K562 (cell line): ENCODE data around the gene SPHKAP. TPM values are rescaled to one million over a fixed set of nuclear protein-coding genes. Genes with fewer than 3 reads are reported as not detected.

Experiments
- ATAC-seq: fragments of 200-7000 bp; cut with Tn5 transposase; 3 replicates; pipeline ENCODE4 v1.9.1; 2020; ENCODE audit warnings: moderate library complexity
- BruUV-seq: library from RNA; stranded (reverse); fragments of 400-500 nt; replicated peaks from 2 replicates; lab custom pipeline; 2021; lab: Mats Ljungman, UMichigan
- CTCF ChIA-PET: fragments of 300-600 bp; formaldehyde crosslinking; extraction: SDS; loops from one replicate; lab custom pipeline; 2021; ENCODE audit warnings: low intra/inter-chr PET ratio; lab: Yijun Ruan, JAX
- POLR2A ChIA-PET: fragments of 300-600, 350-650 bp; sonication (Branson Sonifier 250); formaldehyde crosslinking; extraction: SDS; loops from one replicate; lab custom pipeline; 2021; ENCODE audit warnings: antibody characterized with exemption, inconsistent platforms; lab: Yijun Ruan, JAX
- DNase-seq, 4 experiments: peaks; one replicate each; pipeline versions ENCODE4 v3.0.0 to v3.0.0-alpha.2; 2011 to 2018; ENCODE audit warnings: low spot score in 3 of 4, mixed read lengths in 3 of 4; ENCODE audit errors: extremely low read depth in 1 of 4
- FAIRE-seq: peaks from 2 replicates; lab custom pipeline; 2011; peaks lifted over from hg19 to GRCh38; lab: Jason Lieb, UNC
- H2AFZ ChIP-seq: 2 replicates; pipeline ENCODE4 v1.6.0; 2011; ENCODE audit warnings: low read depth, low read length, control low read depth, inconsistent platforms
- H3K27ac ChIP-seq: fragments of 200-600 bp; 3 replicates; pipeline ENCODE4 v1.8.0; 2011; ENCODE audit warnings: low read depth, mild to moderate bottlenecking, control low read depth, inconsistent platforms, low read length, moderate library complexity, mixed read lengths; ENCODE audit errors: extremely low read depth
- H3K27me3 ChIP-seq, 2 experiments: fragments of 300-600 bp in 1 of 2; 2 replicates in 1 of 2; 3 replicates in 1 of 2; pipeline versions ENCODE4 v1.6.0 to v1.8.0; 2011; ENCODE audit warnings: inconsistent platforms in 2 of 2, low read length in 2 of 2, mild to moderate bottlenecking in 1 of 2, mixed read lengths in 1 of 2, moderate library complexity in 1 of 2; ENCODE audit not compliant: control insufficient read depth in 2 of 2, insufficient read depth in 2 of 2
- H3K36me3 ChIP-seq: fragments of 300-600 bp; 3 replicates; pipeline ENCODE4 v1.8.0; 2011; ENCODE audit warnings: mild to moderate bottlenecking, low read length, inconsistent platforms; ENCODE audit not compliant: control insufficient read depth, insufficient read depth
- H3K4me1 ChIP-seq, 2 experiments: fragments of 200-600 bp in 1 of 2; replicated peaks in 1 of 2; 2 replicates in 1 of 2; 3 replicates in 1 of 2; pipeline versions ENCODE4 v1.5.1 to v1.8.0; 2011; ENCODE audit warnings: inconsistent platforms in 2 of 2, low read length in 2 of 2, mild to moderate bottlenecking in 1 of 2, mixed read lengths in 1 of 2, moderate library complexity in 1 of 2; ENCODE audit not compliant: control insufficient read depth in 2 of 2, insufficient read depth in 2 of 2
- H3K4me2 ChIP-seq: 2 replicates; pipeline ENCODE4 v1.6.1; 2011; ENCODE audit warnings: low read length, control low read depth, inconsistent platforms, mixed read lengths; ENCODE audit not compliant: insufficient read depth
- H3K4me3 ChIP-seq: fragments of 200-600 bp; sonication (generic), shearing (Covaris generic); 2 replicates; pipeline ENCODE4 v1.5.1; 2016; ENCODE audit warnings: control low read depth, inconsistent platforms
- H3K79me2 ChIP-seq: fragments of 200-600 bp; 3 replicates; pipeline ENCODE4 v1.8.0; 2011; ENCODE audit warnings: low read length, inconsistent platforms; ENCODE audit not compliant: control insufficient read depth, insufficient read depth
- H3K9ac ChIP-seq, 2 experiments: 2 replicates each; pipeline versions ENCODE4 v1.6.0 to v1.6.1; 2011; ENCODE audit warnings: low read depth in 2 of 2, low read length in 2 of 2, control low read depth in 1 of 2, inconsistent platforms in 1 of 2, mild to moderate bottlenecking in 1 of 2, mixed read lengths in 1 of 2; ENCODE audit not compliant: insufficient read depth in 1 of 2
- H3K9me1 ChIP-seq: one replicate; pipeline ENCODE4 v1.6.0; 2011; ENCODE audit warnings: inconsistent platforms, mild to moderate bottlenecking, low read length, moderate library complexity; ENCODE audit not compliant: control insufficient read depth, insufficient read depth
- H3K9me3 ChIP-seq: replicated peaks from 2 replicates; pipeline ENCODE4 v1.5.1; 2011; ENCODE audit warnings: low read depth, low read length, inconsistent platforms; ENCODE audit not compliant: control insufficient read depth, insufficient read depth
- H4K20me1 ChIP-seq: replicated peaks from 2 replicates; pipeline ENCODE4 v1.6.1; 2011; ENCODE audit warnings: low read length, inconsistent platforms, mixed read lengths; ENCODE audit not compliant: control insufficient read depth, insufficient read depth
- DDX20 ChIP-seq: fragments of 450-650 bp; IDR thresholded peaks from 2 replicates; pipeline ENCODE4 v1.6.1; 2016; ENCODE audit warnings: missing genetic modification characterization, low read depth, mild to moderate bottlenecking, missing compliant biosample characterization, moderate library complexity
- KAT2B ChIP-seq: IDR thresholded peaks from one replicate; pipeline ENCODE4 v1.6.1; 2012; ENCODE audit warnings: low read depth, mild to moderate bottlenecking, control low read depth, inconsistent platforms, low read length, moderate library complexity
- NCOA2 ChIP-seq, 2 experiments: fragments of 450-650 bp; IDR thresholded peaks; 2 replicates each; pipeline ENCODE4 v1.6.1; 2018; ENCODE audit warnings: mild to moderate bottlenecking in 2 of 2, moderate library complexity in 1 of 2; ENCODE audit not compliant: partially characterized antibody in 2 of 2
- SIN3A ChIP-seq, 2 experiments: fragments of 150-350 bp in 1 of 2; IDR thresholded peaks; 2 replicates each; pipeline ENCODE4 v1.6.1; 2011 to 2016; ENCODE audit warnings: borderline replicate concordance in 2 of 2, low read depth in 2 of 2, low read length in 2 of 2, mild to moderate bottlenecking in 2 of 2, moderate library complexity in 2 of 2; ENCODE audit not compliant: control insufficient read depth in 1 of 2
- SMAD2 ChIP-seq: fragments of 150-350 bp; IDR thresholded peaks from 2 replicates; pipeline ENCODE4 v1.6.1; 2014; ENCODE audit warnings: low read depth, mild to moderate bottlenecking, low read length
- ZNF134 ChIP-seq: fragments of 250-450 bp; sonication (Bioruptor Pico); conservative IDR thresholded peaks from 2 replicates; pipeline ENCODE4 v1.4.0; 2020
- ZNF589 ChIP-seq: fragments of 200-800 bp; sonication (Bioruptor generic); IDR thresholded peaks from 2 replicates; pipeline ENCODE4 v1.6.1; 2016; ENCODE audit warnings: low read depth, missing genetic modification characterization, missing compliant biosample characterization
- WGBS: fragments of 100-300 bp; shearing (Covaris generic); methylation state at CpG from one replicate; pipeline ENCODE4 v1.1.6; 2016; ENCODE audit warnings: low coverage, mixed read lengths; ENCODE audit not compliant: insufficient coverage; ENCODE audit errors: missing lambda C conversion rate; 5-methylcytosine and 5-hydroxymethylcytosine counted together
- in situ Hi-C: fragments of 300-500 bp; cut with MboI; formaldehyde crosslinking; loops from 4 replicates; pipeline ENCODE4 v1.15.0; 2018; ENCODE audit warnings: inconsistent platforms, mixed read lengths
- intact Hi-C: fragments of 100-400 bp; cut with micrococcal nuclease; formaldehyde crosslinking; loops from 2 replicates; pipeline ENCODE4 v1.14.2; 2022
- polyA plus RNA-seq, 8 experiments: library from polyadenylated mRNA; depleted of rRNA in 4 of 8; stranded (reverse) in 5 of 8; unstranded in 3 of 8; fragments of >200 nt; fragmentation: Nextera tagmentation in 2 of 8; fragmentation: Illumina TruSeq in 1 of 8; extraction: Ambion mirVana in 2 of 8; extraction: Trizol in 1 of 8; gene quantifications; 2 replicates each; pipeline versions ENCODE4 v1.2.1 to v1.2.3, GENCODE V29; 2011 to 2014; ENCODE audit warnings: inconsistent platforms in 1 of 8, missing spikeins in 1 of 8
- total RNA-seq, 7 experiments: library from RNA; depleted of rRNA in 6 of 7; stranded (reverse); fragments of >200 nt in 6 of 7; fragmentation: Illumina TruSeq in 2 of 7; extraction: Trizol in 2 of 7; gene quantifications; 2 replicates each; pipeline versions ENCODE4 v1.2.1 to v1.2.3, GENCODE V29; 2011 to 2021; ENCODE audit warnings: low replicate concordance in 1 of 7
- TF ChIP-seq, protein P1 (sequence below): fragments of 450-650 bp; formaldehyde crosslinking; IDR thresholded peaks from 2 replicates; pipeline ENCODE4 v1.4.0; 2020; ENCODE audit warnings: mild to moderate bottlenecking, mixed read lengths
- TF ChIP-seq, protein P2 (sequence below): sonication (generic); formaldehyde crosslinking; IDR thresholded peaks from 2 replicates; pipeline ENCODE4 v1.8.1; 2023; ENCODE audit warnings: mild to moderate bottlenecking, missing genetic modification reagents
- TF ChIP-seq, protein P3 (sequence below): fragments of 450-650 bp; formaldehyde crosslinking; IDR thresholded peaks from 2 replicates; pipeline ENCODE4 v1.4.0; 2022; ENCODE audit warnings: mild to moderate bottlenecking, moderate library complexity
- TF ChIP-seq, protein P4 (sequence below), 3 experiments: fragments of 200-800 bp in 1 of 3; fragments of 250-450 bp in 1 of 3; fragments of 450-650 bp in 1 of 3; sonication (Bioruptor Pico) in 1 of 3; sonication (Bioruptor generic) in 1 of 3; formaldehyde crosslinking in 1 of 3; IDR thresholded peaks; 2 replicates each; pipeline versions ENCODE4 v1.6.1 to v1.8.0; 2016 to 2022; ENCODE audit warnings: mild to moderate bottlenecking in 2 of 3, missing genetic modification characterization in 2 of 3, missing compliant biosample characterization in 1 of 3, moderate library complexity in 1 of 3

The SPHKAP gene
- total and polyA plus RNA-seq, 9 of the 15 experiments (the other 6 are each of a cell fraction or from before 2014, with no cell fraction given) = not detected

DNA sequence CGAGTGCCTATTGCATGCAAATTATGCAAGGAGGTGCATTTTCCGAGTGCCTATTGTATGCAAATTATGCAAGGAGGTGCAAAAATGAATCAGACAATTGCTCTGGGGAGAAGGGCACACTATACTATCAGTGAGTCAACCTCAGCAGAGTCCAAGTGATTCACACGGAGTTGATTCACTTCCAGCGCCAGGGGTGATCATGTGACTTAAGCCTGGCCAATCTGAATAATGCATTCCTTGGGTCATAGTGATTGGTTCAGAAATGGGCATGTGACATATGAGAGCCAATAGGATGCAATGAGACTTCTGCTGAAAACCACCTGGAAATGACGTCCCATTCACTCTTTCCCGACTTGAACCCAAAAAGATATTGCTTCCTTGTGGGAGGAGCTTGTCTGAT is 157.9 kb downstream of the SPHKAP start:
- no peak for ATAC-seq
- no peak overlapping the region for H3K27ac ChIP-seq
- no peaks in the 10 kb centered on the region for H3K9me3 ChIP-seq
- H3K4me1 ChIP-seq = no peaks in the 10 kb centered on the region
- H2AFZ ChIP-seq = no peak overlapping the region
- FAIRE-seq = no peak
- no TSS peak for BruUV-seq
- H3K4me3 ChIP-seq = no peak overlapping the region
- intact Hi-C loops = no loop called here
- no peak overlapping the region for H3K4me2 ChIP-seq
- no peaks in the 10 kb centered on the region for H3K79me2 ChIP-seq
- no peak overlapping the region for H3K9ac ChIP-seq
- H3K9me1 ChIP-seq = no peaks in the 10 kb centered on the region
- CTCF ChIA-PET = no interaction called here
- H3K36me3 ChIP-seq = no peaks in the 10 kb centered on the region
- WGBS = 0% methylated on average over 5 of the region's 6 CpGs
- no peaks in the 10 kb centered on the region for H4K20me1 ChIP-seq
- POLR2A ChIA-PET = no interaction called here
- DNase-seq = no peak
- in situ Hi-C loops = no loop called here
- no peaks in the 10 kb centered on the region for H3K27me3 ChIP-seq
- TF ChIP-seq ZNF134 (no peak), KAT2B (no peak), DDX20 (tag) (no peak), SMAD2 (no peak), NCOA2 (IDR thresholded peaks at IDR 0.05; ENCODE audit: partially characterized antibody in 2 of 2) (no peak), ZNF589 (no peak), SIN3A (IDR thresholded peaks at IDR 0.05; ENCODE audit: borderline replicate concordance in 2 of 2, control insufficient read depth in 1 of 2, low read depth in 2 of 2, low read length in 2 of 2) (no peak)
- TF ChIP-seq, protein P1, sequence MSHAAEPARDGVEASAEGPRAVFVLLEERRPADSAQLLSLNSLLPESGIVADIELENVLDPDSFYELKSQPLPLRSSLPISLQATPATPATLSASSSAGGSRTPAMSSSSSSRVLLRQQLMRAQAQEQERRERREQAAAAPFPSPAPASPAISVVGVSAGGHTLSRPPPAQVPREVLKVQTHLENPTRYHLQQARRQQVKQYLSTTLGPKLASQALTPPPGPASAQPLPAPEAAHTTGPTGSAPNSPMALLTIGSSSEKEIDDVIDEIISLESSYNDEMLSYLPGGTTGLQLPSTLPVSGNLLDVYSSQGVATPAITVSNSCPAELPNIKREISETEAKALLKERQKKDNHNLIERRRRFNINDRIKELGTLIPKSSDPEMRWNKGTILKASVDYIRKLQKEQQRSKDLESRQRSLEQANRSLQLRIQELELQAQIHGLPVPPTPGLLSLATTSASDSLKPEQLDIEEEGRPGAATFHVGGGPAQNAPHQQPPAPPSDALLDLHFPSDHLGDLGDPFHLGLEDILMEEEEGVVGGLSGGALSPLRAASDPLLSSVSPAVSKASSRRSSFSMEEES (CRISPR knock-in tag) = peak; percentile 45
- TF ChIP-seq, protein P2, sequence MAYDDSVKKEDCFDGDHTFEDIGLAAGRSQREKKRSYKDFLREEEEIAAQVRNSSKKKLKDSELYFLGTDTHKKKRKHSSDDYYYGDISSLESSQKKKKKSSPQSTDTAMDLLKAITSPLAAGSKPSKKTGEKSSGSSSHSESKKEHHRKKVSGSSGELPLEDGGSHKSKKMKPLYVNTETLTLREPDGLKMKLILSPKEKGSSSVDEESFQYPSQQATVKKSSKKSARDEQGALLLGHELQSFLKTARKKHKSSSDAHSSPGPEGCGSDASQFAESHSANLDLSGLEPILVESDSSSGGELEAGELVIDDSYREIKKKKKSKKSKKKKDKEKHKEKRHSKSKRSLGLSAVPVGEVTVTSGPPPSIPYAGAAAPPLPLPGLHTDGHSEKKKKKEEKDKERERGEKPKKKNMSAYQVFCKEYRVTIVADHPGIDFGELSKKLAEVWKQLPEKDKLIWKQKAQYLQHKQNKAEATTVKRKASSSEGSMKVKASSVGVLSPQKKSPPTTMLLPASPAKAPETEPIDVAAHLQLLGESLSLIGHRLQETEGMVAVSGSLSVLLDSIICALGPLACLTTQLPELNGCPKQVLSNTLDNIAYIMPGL = no peak
- TF ChIP-seq, protein P3, sequence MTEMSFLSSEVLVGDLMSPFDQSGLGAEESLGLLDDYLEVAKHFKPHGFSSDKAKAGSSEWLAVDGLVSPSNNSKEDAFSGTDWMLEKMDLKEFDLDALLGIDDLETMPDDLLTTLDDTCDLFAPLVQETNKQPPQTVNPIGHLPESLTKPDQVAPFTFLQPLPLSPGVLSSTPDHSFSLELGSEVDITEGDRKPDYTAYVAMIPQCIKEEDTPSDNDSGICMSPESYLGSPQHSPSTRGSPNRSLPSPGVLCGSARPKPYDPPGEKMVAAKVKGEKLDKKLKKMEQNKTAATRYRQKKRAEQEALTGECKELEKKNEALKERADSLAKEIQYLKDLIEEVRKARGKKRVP = no peak
- TF ChIP-seq, protein P4, sequence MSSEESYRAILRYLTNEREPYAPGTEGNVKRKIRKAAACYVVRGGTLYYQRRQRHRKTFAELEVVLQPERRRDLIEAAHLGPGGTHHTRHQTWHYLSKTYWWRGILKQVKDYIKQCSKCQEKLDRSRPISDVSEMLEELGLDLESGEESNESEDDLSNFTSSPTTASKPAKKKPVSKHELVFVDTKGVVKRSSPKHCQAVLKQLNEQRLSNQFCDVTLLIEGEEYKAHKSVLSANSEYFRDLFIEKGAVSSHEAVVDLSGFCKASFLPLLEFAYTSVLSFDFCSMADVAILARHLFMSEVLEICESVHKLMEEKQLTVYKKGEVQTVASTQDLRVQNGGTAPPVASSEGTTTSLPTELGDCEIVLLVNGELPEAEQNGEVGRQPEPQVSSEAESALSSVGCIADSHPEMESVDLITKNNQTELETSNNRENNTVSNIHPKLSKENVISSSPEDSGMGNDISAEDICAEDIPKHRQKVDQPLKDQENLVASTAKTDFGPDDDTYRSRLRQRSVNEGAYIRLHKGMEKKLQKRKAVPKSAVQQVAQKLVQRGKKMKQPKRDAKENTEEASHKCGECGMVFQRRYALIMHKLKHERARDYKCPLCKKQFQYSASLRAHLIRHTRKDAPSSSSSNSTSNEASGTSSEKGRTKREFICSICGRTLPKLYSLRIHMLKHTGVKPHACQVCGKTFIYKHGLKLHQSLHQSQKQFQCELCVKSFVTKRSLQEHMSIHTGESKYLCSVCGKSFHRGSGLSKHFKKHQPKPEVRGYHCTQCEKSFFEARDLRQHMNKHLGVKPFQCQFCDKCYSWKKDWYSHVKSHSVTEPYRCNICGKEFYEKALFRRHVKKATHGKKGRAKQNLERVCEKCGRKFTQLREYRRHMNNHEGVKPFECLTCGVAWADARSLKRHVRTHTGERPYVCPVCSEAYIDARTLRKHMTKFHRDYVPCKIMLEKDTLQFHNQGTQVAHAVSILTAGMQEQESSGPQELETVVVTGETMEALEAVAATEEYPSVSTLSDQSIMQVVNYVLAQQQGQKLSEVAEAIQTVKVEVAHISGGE (CRISPR knock-in tag; IDR thresholded peaks at IDR 0.05) = no peak
